Mononuclear cell (primary cell): ENCODE results near the gene LYST. TPM values are rescaled to one million over a fixed set of nuclear protein-coding genes. Genes with fewer than 3 reads are reported as not detected.

Experiments used
- H3K27me3 ChIP-seq: 2 replicates; pipeline ENCODE4 v1.6.0; 2011; ENCODE audit warnings: low read length, control low read depth; ENCODE audit not compliant: insufficient read depth
- H3K4me1 ChIP-seq: 2 replicates; pipeline ENCODE4 v1.5.1; 2011; ENCODE audit warnings: mild to moderate bottlenecking, low read length, control low read depth; ENCODE audit not compliant: insufficient read depth
- H3K4me3 ChIP-seq: 2 replicates; pipeline ENCODE4 v1.5.1; 2011; ENCODE audit warnings: mild to moderate bottlenecking, low read length, moderate library complexity
- H3K9me3 ChIP-seq: 2 replicates; pipeline ENCODE4 v1.5.1; 2011; ENCODE audit warnings: low read depth, mild to moderate bottlenecking, control low read depth, low read length
- total RNA-seq: library from RNA; depleted of rRNA; stranded (reverse); fragments of >200 nt; gene quantifications from one replicate; pipeline ENCODE4 v1.2.3, GENCODE V29; 2012

The LYST gene
- total RNA-seq, 1 donor, result 59.6 TPM

DNA sequence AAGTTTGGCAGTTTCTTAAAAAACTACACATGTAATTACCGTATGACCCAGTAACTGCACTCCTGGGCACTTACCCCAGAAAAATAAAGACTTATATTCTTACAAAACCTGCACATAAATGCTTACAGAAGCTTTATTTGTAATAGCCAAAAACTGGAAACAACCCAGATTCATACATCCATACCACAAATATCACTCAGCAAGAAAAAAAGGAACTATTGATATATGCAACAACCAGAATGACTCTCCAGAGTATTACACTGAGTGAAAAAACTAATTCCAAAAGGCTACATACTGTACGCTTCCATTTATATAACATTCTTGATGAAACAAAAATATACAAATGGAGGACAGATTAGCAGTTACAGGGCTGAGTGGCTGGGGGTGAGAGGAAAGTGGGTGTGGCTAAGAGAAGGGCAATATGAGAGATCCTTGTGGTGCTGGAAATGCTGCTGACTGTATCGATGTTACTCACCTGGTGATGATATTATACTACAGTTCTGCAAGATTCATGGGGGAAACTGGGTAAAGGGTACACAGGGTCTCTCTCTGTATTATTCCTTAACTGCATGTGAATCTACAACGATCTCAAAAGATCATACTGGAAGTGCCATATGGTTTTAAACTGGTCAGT is 121.1 kb downstream of the LYST start:
- Histone ChIP-seq H3K4me1 (peaks cover 5% of the 10 kb centered on the region), H3K27me3 (no peaks in the 10 kb centered on the region), H3K4me3 (no peak overlapping the region), H3K9me3 (no peaks in the 10 kb centered on the region)

- no peak overlapping the region for H3K4me3 ChIP-seq
- peaks cover 5% of the 10 kb centered on the region for H3K4me1 ChIP-seq
- H3K27me3 ChIP-seq, result no peaks in the 10 kb centered on the region
- no peaks in the 10 kb centered on the region for H3K9me3 ChIP-seq
Measured at GRCh38 chr1:235742914-235743599, 123.6 kb downstream of the LYST start.

DNA sequence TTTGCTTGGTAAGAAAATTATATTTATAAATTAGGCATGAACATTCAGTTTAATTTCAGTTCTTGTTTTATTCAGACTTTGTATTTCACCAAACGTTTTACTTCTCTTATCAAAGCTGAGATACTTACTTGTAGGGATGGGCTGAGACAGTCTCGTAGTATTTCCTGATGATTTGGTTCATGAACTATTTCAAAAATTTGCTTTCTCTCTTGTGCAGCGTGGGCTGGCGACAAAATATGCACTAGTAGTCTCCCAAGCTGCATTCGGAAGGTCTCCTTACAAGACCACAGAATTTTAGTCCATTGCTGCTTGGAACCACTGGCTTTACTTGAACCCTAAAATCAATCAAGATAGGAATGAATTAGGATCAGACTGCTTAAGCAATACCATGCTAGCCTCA is 125.4 kb downstream of the LYST start:
- Histone ChIP-seq H3K27me3 (no peaks in the 10 kb centered on the region), H3K9me3 (no peaks in the 10 kb centered on the region), H3K4me3 (no peak overlapping the region), H3K4me1 (peaks cover 5% of the 10 kb centered on the region)

DNA sequence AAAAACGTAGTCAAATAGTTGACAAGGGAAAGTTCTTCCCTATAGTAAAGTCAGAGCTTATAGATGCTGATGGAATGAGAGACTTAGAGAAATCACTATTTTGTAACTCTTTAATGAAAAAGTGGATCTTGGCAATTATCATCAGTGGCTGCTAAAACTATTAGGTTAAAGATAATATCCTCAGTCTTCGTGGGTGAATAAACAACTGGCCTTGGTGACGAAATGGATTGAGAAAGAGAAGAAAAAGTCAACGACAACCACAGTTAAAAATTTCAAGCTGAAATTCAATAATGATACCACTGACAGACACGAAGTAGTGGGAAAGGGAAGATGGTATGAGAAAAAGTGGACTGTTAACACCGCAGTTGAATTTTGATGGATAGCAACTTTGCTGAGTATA is 127.1 kb downstream of the LYST start:
- Histone ChIP-seq H3K4me1 (no peaks in the 10 kb centered on the region), H3K4me3 (no peak overlapping the region), H3K27me3 (no peaks in the 10 kb centered on the region), H3K9me3 (no peaks in the 10 kb centered on the region)

- Histone ChIP-seq H3K4me3 (no peak overlapping the region), H3K27me3 (no peaks in the 10 kb centered on the region), H3K4me1 (no peaks in the 10 kb centered on the region), H3K9me3 (no peaks in the 10 kb centered on the region)
Measured at GRCh38 chr1:235739124-235739523, 127.6 kb downstream of the LYST start.

GRCh38 chr1:235737751-235738150 is 129.0 kb downstream of the LYST start:
- H3K9me3 ChIP-seq, result no peaks in the 10 kb centered on the region
- H3K4me1 ChIP-seq, result no peaks in the 10 kb centered on the region

GRCh38 chr1:235736263-235736662 is 130.4 kb downstream of the LYST start:
- H3K4me1 ChIP-seq, result no peaks in the 10 kb centered on the region
- no peaks in the 10 kb centered on the region for H3K27me3 ChIP-seq

More at GRCh38 chr1:235737751-235738150, 129.0 kb downstream of the LYST start:
- Histone ChIP-seq H3K4me3 (no peak overlapping the region), H3K27me3 (no peaks in the 10 kb centered on the region)

DNA sequence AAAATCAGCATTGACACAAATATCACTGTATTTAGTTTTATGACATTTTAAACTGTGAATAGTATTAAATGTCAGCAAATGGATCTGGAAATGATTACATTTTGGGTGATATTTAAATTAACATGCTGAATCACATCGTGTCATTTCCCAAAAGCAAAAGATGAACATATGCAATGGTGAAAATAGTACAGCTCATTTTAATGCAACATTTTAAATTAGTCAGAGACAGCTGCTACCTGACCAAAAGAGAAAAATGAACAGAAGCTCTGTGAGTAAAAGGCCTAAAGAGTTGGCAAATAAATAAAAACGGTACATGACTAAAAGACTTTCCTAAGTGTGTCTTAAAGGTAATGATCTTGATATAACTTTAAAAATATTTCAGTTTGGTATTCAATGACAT is 131.1 kb downstream of the LYST start:
- H3K4me3 ChIP-seq, result no peak overlapping the region
- no peaks in the 10 kb centered on the region for H3K27me3 ChIP-seq
- H3K9me3 ChIP-seq, result no peaks in the 10 kb centered on the region
- no peaks in the 10 kb centered on the region for H3K4me1 ChIP-seq

More at GRCh38 chr1:235736263-235736662, 130.4 kb downstream of the LYST start:
- H3K4me3 ChIP-seq, result no peak overlapping the region
- H3K9me3 ChIP-seq, result no peaks in the 10 kb centered on the region

DNA sequence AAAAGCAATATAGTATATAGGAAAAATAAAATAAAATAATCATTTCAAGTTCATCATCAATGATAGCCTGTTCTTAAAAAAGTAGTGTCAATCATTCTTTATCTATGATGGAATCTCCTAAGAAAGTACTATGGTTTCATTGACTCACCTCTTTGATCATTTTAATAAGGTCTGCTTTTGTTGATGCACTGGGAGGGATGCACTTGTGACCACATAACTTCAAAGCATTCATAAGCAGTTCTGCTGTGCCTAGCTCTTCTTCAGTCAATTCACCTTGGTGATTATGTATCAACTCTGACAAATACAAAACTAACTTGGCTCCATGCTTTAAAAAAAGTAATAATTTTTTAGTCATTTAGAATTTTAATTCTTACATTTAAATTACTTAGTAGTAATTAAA is 132.4 kb downstream of the LYST start:
- H3K4me1 ChIP-seq, result no peaks in the 10 kb centered on the region
- H3K4me3 ChIP-seq, result no peak overlapping the region
- H3K9me3 ChIP-seq, result no peaks in the 10 kb centered on the region
- no peaks in the 10 kb centered on the region for H3K27me3 ChIP-seq

- no peaks in the 10 kb centered on the region for H3K4me1 ChIP-seq
- H3K27me3 ChIP-seq, result no peaks in the 10 kb centered on the region
- H3K9me3 ChIP-seq, result no peaks in the 10 kb centered on the region
- no peak overlapping the region for H3K4me3 ChIP-seq
Measured at GRCh38 chr1:235730007-235730406, 136.7 kb downstream of the LYST start.

DNA sequence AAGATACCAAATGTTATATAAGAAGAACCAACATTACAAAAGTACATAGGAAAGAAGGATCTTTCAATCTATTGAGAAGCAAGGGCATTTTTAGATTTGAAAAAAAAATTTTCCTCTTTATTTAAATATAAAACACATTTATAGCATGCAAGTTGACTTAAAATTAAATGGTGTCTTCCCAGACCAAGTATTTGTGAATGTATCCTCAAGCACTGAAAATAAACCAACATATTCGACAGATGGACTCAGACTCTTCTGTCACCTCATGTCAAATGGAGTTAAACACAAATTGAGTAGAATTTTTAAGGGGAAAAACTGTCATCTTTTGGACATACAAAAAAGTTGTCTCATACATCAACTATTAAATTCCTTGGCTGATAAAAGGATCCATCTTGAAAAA is 140.1 kb downstream of the LYST start:
- Histone ChIP-seq H3K9me3 (no peaks in the 10 kb centered on the region), H3K4me3 (no peak overlapping the region), H3K27me3 (no peaks in the 10 kb centered on the region), H3K4me1 (no peaks in the 10 kb centered on the region)

DNA sequence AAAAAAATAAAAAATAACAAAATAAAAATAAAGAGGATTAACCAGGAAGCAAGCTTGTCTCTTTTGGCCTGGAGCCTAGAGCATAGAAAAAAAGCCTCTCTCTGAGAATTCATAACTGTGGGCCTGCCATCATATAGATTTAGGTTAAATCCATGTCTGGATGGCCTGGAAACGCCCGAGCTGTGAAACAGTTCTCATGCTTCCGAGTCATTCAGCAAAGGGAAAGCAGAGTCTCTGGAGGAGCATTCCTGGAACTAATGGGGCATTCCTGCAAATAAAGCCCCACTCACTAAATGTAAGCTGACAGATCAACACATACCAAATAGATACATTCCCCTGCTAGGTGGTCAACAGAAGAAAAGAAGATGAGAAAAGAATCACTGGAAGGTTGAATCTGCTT is 141.3 kb downstream of the LYST start:
- H3K4me3 ChIP-seq, result no peak overlapping the region
- H3K9me3 ChIP-seq, result no peaks in the 10 kb centered on the region
- no peaks in the 10 kb centered on the region for H3K4me1 ChIP-seq
- no peaks in the 10 kb centered on the region for H3K27me3 ChIP-seq

DNA sequence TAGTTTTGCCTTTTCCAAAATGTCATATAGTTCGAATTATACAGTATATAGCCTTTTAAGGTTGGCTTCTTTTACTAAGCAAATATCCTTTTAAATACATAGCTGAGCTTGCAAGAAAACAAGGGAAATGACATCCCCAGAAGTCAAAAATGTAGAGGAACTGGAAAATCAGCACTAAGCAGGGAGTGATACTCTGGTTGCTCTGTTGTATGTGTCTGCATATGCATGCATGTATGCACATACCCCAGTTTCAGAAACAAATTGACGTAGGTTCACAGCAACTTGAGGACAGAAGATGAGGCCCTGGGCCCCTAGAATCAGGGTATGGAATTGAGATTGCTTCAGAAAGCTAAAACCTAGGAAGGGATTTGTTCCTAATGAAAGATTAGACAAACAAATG is 142.0 kb downstream of the LYST start:
- H3K9me3 ChIP-seq, result no peaks in the 10 kb centered on the region
- no peaks in the 10 kb centered on the region for H3K4me1 ChIP-seq
- no peaks in the 10 kb centered on the region for H3K27me3 ChIP-seq
- H3K4me3 ChIP-seq, result no peak overlapping the region

- no peak overlapping the region for H3K4me3 ChIP-seq
- no peaks in the 10 kb centered on the region for H3K4me1 ChIP-seq
- no peaks in the 10 kb centered on the region for H3K27me3 ChIP-seq
- no peaks in the 10 kb centered on the region for H3K9me3 ChIP-seq
Measured at GRCh38 chr1:235722858-235723257, 143.8 kb downstream of the LYST start.

DNA sequence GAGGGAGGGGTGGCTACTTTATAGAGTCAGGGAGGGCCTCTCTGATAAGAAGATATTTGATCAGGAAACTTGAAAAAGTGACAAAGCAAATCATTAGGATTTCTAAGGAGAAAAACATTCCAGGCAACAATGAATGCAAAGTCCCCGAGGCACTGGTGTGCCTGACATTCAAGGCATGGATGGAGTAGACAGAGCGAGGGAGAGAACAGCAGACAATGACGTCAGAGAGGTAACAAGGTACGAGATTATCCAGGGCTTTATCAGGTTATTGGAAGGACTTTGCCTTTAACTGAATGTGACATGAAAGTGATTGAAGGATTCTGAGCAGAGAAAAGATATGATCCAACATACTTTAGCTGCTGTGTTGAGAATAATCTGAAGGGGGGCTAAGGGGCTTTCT is 144.7 kb downstream of the LYST start:
- H3K4me1 ChIP-seq, result no peaks in the 10 kb centered on the region
- no peaks in the 10 kb centered on the region for H3K9me3 ChIP-seq
- H3K4me3 ChIP-seq, result no peak overlapping the region
- H3K27me3 ChIP-seq, result no peaks in the 10 kb centered on the region

DNA sequence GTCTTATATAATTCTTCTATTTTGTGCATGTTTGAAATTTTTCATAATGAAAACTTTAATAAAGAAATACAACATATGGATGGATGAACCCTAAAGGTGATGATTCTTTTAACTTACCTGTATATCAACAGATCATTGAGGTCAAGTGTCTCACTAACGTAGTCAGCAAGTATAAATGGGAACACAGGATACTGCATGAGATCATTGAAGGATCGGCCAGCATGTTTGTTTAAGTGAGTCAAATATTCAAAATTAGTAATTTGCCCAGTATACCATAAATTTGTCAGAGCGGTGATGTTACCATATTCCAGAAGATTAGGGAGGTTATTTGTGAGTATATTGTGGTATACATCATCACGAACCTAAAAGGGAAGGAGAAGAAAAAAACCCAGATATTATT is 146.2 kb downstream of the LYST start:
- Histone ChIP-seq H3K4me3 (no peak overlapping the region), H3K9me3 (no peaks in the 10 kb centered on the region), H3K27me3 (no peaks in the 10 kb centered on the region), H3K4me1 (no peaks in the 10 kb centered on the region)
